Peyer's patch (tissue), 4 donors: ENCODE data around the gene TMEM8B.

Experiments used
- CTCF ChIP-seq, 6 experiments: fragments of 450-650 bp in 4 of 6; fragments of 200-600 bp in 2 of 6; sonication (generic) in 1 of 6; IDR thresholded peaks; one replicate each; pipeline ENCODE4 v1.5.1; 2017 to 2019; ENCODE audit warnings: antibody characterized with exemption in 6 of 6, mild to moderate bottlenecking in 3 of 6, moderate library complexity in 1 of 6
- POLR2A ChIP-seq, 2 donors: fragments of 450-650 bp; IDR thresholded peaks; one replicate each; pipeline ENCODE4 v1.5.1; 2017; ENCODE audit warnings: antibody characterized with exemption in 2 of 2, mild to moderate bottlenecking in 2 of 2, moderate library complexity in 2 of 2

- TF ChIP-seq CTCF (IDR thresholded peaks at IDR 0.05) (no peak), POLR2A (IDR thresholded peaks at IDR 0.05) (no peak)
Observed at GRCh38 chr9:35791297-35791921, 37.6 kb upstream of the TMEM8B start, which contains the start of gene NPR2.
